Measurements from ENCODE around the gene DBNDD2. TPM values are rescaled to one million over a fixed set of nuclear protein-coding genes. Genes with fewer than 3 reads are reported as not detected.

The DBNDD2 gene
- total RNA-seq, 1 donor from 2014 or later = 37.7 TPM

- H3K4me3 Mint-ChIP-seq (ENCODE audit: unreplicated experiment) = no peak overlapping the region
- no peak for TF ChIP-seq CTCF (IDR thresholded peaks at IDR 0.05)
- H3K9me3 Mint-ChIP-seq (ENCODE audit: unreplicated experiment) = no peaks in the 10 kb centered on the region
- no peaks in the 10 kb centered on the region for H3K4me1 Mint-ChIP-seq (ENCODE audit: unreplicated experiment)
- H3K27me3 Mint-ChIP-seq (ENCODE audit: unreplicated experiment) = peaks cover 65% of the 10 kb centered on the region
- no peak overlapping the region for H3K27ac Mint-ChIP-seq (ENCODE audit: unreplicated experiment)
- H3K36me3 Mint-ChIP-seq (ENCODE audit: unreplicated experiment) = no peaks in the 10 kb centered on the region
- DNase-seq (ENCODE audit: extremely low spot score, unreplicated experiment) = no peak
These were observed 41.4 kb downstream of the DBNDD2 start for GRCh38 chr20:45449528-45449927.

- Mint-ChIP-seq H3K4me1 (ENCODE audit: unreplicated experiment) (no peaks in the 10 kb centered on the region), H3K27ac (ENCODE audit: unreplicated experiment) (no peak overlapping the region), H3K36me3 (ENCODE audit: unreplicated experiment) (no peaks in the 10 kb centered on the region), H3K9me3 (ENCODE audit: unreplicated experiment) (no peaks in the 10 kb centered on the region), H3K27me3 (ENCODE audit: unreplicated experiment) (peaks cover 59% of the 10 kb centered on the region), H3K4me3 (ENCODE audit: unreplicated experiment) (no peak overlapping the region)
- DNase-seq (ENCODE audit: extremely low spot score, unreplicated experiment) = no peak
- peak; percentile 63 for TF ChIP-seq CTCF (IDR thresholded peaks at IDR 0.05)
These were observed 42.2 kb downstream of the DBNDD2 start for GRCh38 chr20:45450097-45450818.

GRCh38 chr20:45452238-45452637, 44.1 kb downstream of the DBNDD2 start:
- Mint-ChIP-seq H3K4me1 (ENCODE audit: unreplicated experiment) (no peaks in the 10 kb centered on the region), H3K27me3 (ENCODE audit: unreplicated experiment) (peaks cover 45% of the 10 kb centered on the region), H3K27ac (ENCODE audit: unreplicated experiment) (no peak overlapping the region), H3K36me3 (ENCODE audit: unreplicated experiment) (no peaks in the 10 kb centered on the region), H3K4me3 (ENCODE audit: unreplicated experiment) (no peak overlapping the region), H3K9me3 (ENCODE audit: unreplicated experiment) (no peaks in the 10 kb centered on the region)
- no peak for TF ChIP-seq CTCF (IDR thresholded peaks at IDR 0.05)
- DNase-seq (ENCODE audit: extremely low spot score, unreplicated experiment) = no peak

DNA sequence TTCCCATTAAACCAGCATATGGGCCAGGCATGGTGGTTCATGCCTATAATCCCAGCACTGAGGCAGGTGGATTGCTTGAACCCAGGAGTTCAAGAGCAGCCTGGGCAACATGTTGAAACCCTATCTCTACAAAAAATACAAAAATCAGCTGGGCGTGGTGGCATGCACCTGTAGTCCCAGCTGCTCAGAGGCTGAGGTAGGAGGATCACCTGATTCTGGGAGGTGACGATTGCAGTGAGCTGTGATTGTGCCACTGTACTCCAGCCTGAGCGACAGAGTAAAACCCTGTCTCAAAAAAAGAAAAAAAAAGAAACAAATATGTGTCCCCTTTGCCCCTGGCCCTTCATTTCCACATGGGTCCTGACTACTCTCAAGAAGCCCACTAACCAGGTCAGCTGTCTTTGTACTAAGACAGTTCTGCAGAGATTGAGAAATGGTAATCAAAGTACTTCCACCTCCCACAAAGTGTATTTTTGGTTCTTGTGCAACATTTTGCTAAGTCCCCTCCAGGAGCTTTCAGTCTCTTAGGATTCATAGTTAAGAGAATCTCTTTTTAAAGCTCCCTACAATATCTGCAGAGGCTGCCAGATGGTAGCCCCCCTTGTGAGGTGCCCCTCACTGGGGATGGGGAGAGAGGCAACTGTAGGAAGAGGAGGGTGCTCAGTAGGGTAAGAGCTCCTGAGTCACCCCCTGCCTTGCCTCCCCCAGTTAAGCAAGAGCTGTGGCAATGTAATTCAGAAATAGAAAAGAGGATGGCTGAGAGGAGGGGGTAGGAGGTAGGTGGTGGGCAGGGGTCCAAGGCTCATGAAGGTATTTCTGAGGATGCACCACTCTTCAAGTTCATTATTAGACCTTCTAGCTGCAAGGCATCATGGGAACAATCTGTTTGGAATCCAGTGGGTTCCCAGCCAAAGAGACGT, 44.9 kb downstream of the DBNDD2 start:
- no peak overlapping the region for H3K27ac Mint-ChIP-seq (ENCODE audit: unreplicated experiment)
- H3K36me3 Mint-ChIP-seq (ENCODE audit: unreplicated experiment) = no peaks in the 10 kb centered on the region
- H3K4me1 Mint-ChIP-seq (ENCODE audit: unreplicated experiment) = no peaks in the 10 kb centered on the region
- TF ChIP-seq CTCF (IDR thresholded peaks at IDR 0.05) = no peak
- DNase-seq (ENCODE audit: extremely low spot score, unreplicated experiment) = no peak
- H3K4me3 Mint-ChIP-seq (ENCODE audit: unreplicated experiment) = no peak overlapping the region
- no peaks in the 10 kb centered on the region for H3K9me3 Mint-ChIP-seq (ENCODE audit: unreplicated experiment)
- H3K27me3 Mint-ChIP-seq (ENCODE audit: unreplicated experiment) = peaks cover 43% of the 10 kb centered on the region

DNA sequence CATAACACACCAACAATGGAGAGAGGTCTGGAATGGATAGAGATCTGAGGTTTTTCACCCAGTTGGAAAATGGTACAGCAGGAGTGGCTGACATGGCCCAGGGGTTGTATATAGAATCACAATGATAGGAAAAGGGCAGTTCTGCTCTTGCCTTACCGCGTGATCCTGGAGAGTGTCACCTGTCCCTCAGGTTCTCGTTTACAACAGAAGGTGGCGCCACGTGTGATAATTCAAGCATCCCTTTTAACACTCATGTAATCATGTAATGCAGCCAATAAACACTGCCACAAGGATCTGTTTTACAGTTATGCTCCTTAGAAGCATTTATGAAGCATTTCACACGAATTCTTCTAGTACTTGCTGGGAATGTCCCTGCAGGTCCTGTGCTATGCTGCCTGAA, 48.5 kb downstream of the DBNDD2 start:
- Mint-ChIP-seq H3K36me3 (ENCODE audit: unreplicated experiment) (no peaks in the 10 kb centered on the region), H3K4me3 (ENCODE audit: unreplicated experiment) (no peak overlapping the region), H3K9me3 (ENCODE audit: unreplicated experiment) (no peaks in the 10 kb centered on the region), H3K27ac (ENCODE audit: unreplicated experiment) (no peak overlapping the region), H3K4me1 (ENCODE audit: unreplicated experiment) (no peaks in the 10 kb centered on the region), H3K27me3 (ENCODE audit: unreplicated experiment) (peaks cover 58% of the 10 kb centered on the region)
- peak; percentile 30 for TF ChIP-seq CTCF (IDR thresholded peaks at IDR 0.05)
- DNase-seq (ENCODE audit: extremely low spot score, unreplicated experiment) = no peak
